ENCODE data around the gene MFSD11.

DNA sequence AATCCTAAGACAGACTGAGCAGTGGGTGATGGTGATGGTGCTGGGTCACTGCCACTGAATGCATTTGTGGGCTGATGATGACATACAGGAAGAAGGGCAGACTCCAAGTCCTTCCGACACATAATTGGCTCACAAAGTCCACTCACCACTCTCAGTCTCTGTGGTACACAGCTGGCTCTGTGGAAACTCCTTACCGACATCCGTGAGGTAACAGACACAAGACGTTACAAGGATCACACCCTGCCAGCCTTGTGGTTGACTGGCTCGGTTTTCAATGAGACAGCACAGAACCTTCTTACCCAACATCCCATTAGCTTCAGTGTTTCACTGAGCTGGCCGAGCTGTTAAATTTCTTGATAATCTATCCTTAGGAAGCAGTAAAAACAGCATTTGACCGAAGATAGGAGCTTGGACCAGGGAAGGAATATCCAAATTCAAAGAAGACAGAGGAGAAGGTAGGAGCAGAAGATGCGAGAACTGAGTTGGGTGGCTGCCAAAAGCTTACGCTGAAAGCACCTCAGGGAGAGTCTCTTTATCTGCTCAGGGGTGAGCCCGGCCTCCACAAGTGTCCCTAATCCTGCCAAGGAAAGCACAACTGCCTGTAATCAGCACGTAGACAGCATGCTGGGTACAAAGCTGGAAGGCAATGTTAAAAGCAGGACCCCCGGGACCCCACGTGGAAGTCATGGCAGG lies 21.6 kb upstream of the MFSD11 start:
- no peak for TF ChIP-seq CTCF (conservative IDR thresholded peaks at IDR 0.05; ENCODE audit: low read depth, low read length)
- TF ChIP-seq POLR2A (IDR thresholded peaks at IDR 0.05; ENCODE audit: low read depth, low read length), result peak; percentile 59; the same call in 1 of the 2 replicates
- TF ChIP-seq CEBPB (IDR thresholded peaks at IDR 0.05; ENCODE audit: low read depth, low read length), result peak; percentile 93

Measured in IMR-90 (cell line).